Endothelial cell of umbilical vein (primary cell): ENCODE measurements around the gene PDE1C. TPM values are rescaled to one million over a fixed set of nuclear protein-coding genes. Genes with fewer than 3 reads are reported as not detected.

Experiments
- BruUV-seq: library from RNA; stranded (reverse); fragments of 400-500 nt; replicated peaks from 2 replicates; lab custom pipeline; 2021; lab: Mats Ljungman, UMichigan
- CTCF ChIA-PET: fragments of 300-600, 350-600 bp; sonication (Branson Sonifier 250); formaldehyde crosslinking; loops from one replicate; lab custom pipeline; 2021; ENCODE audit warnings: antibody characterized with exemption, inconsistent platforms; lab: Charles Lee
- POLR2A ChIA-PET: fragments of 300-600, 350-600 bp; sonication (Branson Sonifier 250); formaldehyde crosslinking; loops from one replicate; lab custom pipeline; 2021; ENCODE audit warnings: antibody characterized with exemption, inconsistent platforms; lab: Charles Lee
- DNase-seq: peaks from one replicate; pipeline ENCODE4 v3.0.0-alpha.2; 2011; ENCODE audit warnings: low read depth, low spot score
- FAIRE-seq: peaks from 2 replicates; lab custom pipeline; 2011; peaks lifted over from hg19 to GRCh38; lab: Jason Lieb, UNC
- H2AFZ ChIP-seq: 2 replicates; pipeline ENCODE4 v1.6.0; 2012; ENCODE audit warnings: low read depth, low read length, control low read depth, inconsistent platforms
- H3K27ac ChIP-seq: 2 replicates; pipeline ENCODE4 v1.5.1; 2011; ENCODE audit warnings: low read depth, mild to moderate bottlenecking, control low read depth, low read length, moderate library complexity; ENCODE audit not compliant: insufficient read depth
- H3K27me3 ChIP-seq, 2 experiments: 2 replicates each; pipeline versions ENCODE4 v1.6.0 to v1.6.1; 2011; ENCODE audit warnings: low read length in 2 of 2, mixed read lengths in 1 of 2; ENCODE audit not compliant: control insufficient read depth in 2 of 2, insufficient read depth in 2 of 2
- H3K36me3 ChIP-seq, 2 experiments: 2 replicates in 1 of 2; 3 replicates in 1 of 2; pipeline ENCODE4 v1.5.1; 2011; ENCODE audit warnings: low read length in 2 of 2, mild to moderate bottlenecking in 1 of 2, moderate library complexity in 1 of 2; ENCODE audit not compliant: control insufficient read depth in 2 of 2, insufficient read depth in 2 of 2; ENCODE audit errors: extremely low read depth in 1 of 2
- H3K4me1 ChIP-seq: 3 replicates; pipeline ENCODE4 v1.5.1; 2011; ENCODE audit warnings: mild to moderate bottlenecking, low read length; ENCODE audit not compliant: control insufficient read depth, insufficient read depth; ENCODE audit errors: extremely low read depth
- H3K4me2 ChIP-seq: 2 replicates; pipeline ENCODE4 v1.6.1; 2011; ENCODE audit warnings: low read length, control low read depth, mixed read lengths; ENCODE audit not compliant: insufficient read depth
- H3K4me3 ChIP-seq, 3 experiments: fragments of 200-600 bp in 1 of 3; sonication (generic), shearing (Covaris generic) in 1 of 3; replicated peaks in 1 of 3; 2 replicates each; pipeline ENCODE4 v1.5.1; 2011 to 2016; ENCODE audit warnings: control low read depth in 3 of 3, low read length in 3 of 3, mild to moderate bottlenecking in 2 of 3, inconsistent platforms in 1 of 3, low read depth in 1 of 3, moderate library complexity in 1 of 3; ENCODE audit not compliant: insufficient read depth in 1 of 3
- H3K79me2 ChIP-seq: 2 replicates; pipeline ENCODE4 v1.6.0; 2012; ENCODE audit warnings: low read length, inconsistent platforms; ENCODE audit not compliant: control insufficient read depth, insufficient read depth
- H3K9ac ChIP-seq: replicated peaks from 2 replicates; pipeline ENCODE3; 2011; ENCODE audit warnings: low read length, control low read depth; ENCODE audit not compliant: insufficient read depth; ENCODE audit errors: extremely low read depth
- H3K9me1 ChIP-seq: replicated peaks from 3 replicates; pipeline ENCODE4 v1.6.0; 2011; ENCODE audit warnings: mild to moderate bottlenecking, low read length; ENCODE audit not compliant: control insufficient read depth, insufficient read depth; ENCODE audit errors: extremely low read depth
- H3K9me3 ChIP-seq: replicated peaks from 2 replicates; pipeline ENCODE4 v1.5.1; 2012; ENCODE audit warnings: low read length, inconsistent platforms; ENCODE audit not compliant: control insufficient read depth, insufficient read depth
- H4K20me1 ChIP-seq: replicated peaks from 2 replicates; pipeline ENCODE3; 2011; ENCODE audit warnings: mild to moderate bottlenecking, low read length; ENCODE audit not compliant: control insufficient read depth, insufficient read depth; ENCODE audit errors: extremely low read depth
- EZH2 ChIP-seq: IDR thresholded peaks from 2 replicates; pipeline ENCODE4 v1.6.1; 2012; ENCODE audit warnings: borderline replicate concordance, low read depth, mild to moderate bottlenecking, moderate library complexity, low read length, inconsistent platforms; ENCODE audit not compliant: severe bottlenecking
- FOS ChIP-seq: IDR thresholded peaks from 2 replicates; pipeline ENCODE4 v1.6.1; 2011; ENCODE audit warnings: mild to moderate bottlenecking, low read length, moderate library complexity, borderline replicate concordance; ENCODE audit not compliant: insufficient read depth
- GATA2 ChIP-seq: IDR thresholded peaks from 2 replicates; pipeline ENCODE4 v1.7.0; 2011; ENCODE audit warnings: low read depth, mild to moderate bottlenecking, moderate library complexity, mixed read lengths, low read length; ENCODE audit not compliant: insufficient read length, insufficient read depth
- MYC ChIP-seq: IDR thresholded peaks from one replicate; pipeline ENCODE4 v1.6.1; 2011; ENCODE audit warnings: mild to moderate bottlenecking, low read depth, low read length
- POLR2A ChIP-seq: IDR thresholded peaks from 2 replicates; pipeline ENCODE4 v1.6.1; 2012; ENCODE audit warnings: low read depth, mild to moderate bottlenecking, control low read depth, low read length
- POLR2AphosphoS5 ChIP-seq: IDR thresholded peaks from 2 replicates; pipeline ENCODE4 v1.6.1; 2012; ENCODE audit warnings: low read depth, mild to moderate bottlenecking, control low read depth, low read length, moderate library complexity; ENCODE audit not compliant: insufficient read depth
- dilution Hi-C: fragments of 300-500 bp; cut with MboI; formaldehyde crosslinking; loops from one replicate; pipeline ENCODE4 v1.15.0; 2019; ENCODE audit warnings: low sequenced_read_pairs; ENCODE audit not compliant: extremely low pct_ligation_motif_present
- intact Hi-C: fragments of 100-400 bp; cut with micrococcal nuclease; formaldehyde crosslinking; loops from one replicate; pipeline ENCODE4 v1.10.0; 2022
- polyA plus RNA-seq, 4 experiments: library from polyadenylated mRNA; depleted of rRNA in 3 of 4; stranded (reverse) in 3 of 4; unstranded in 1 of 4; fragments of >200 nt; gene quantifications; 2 replicates each; pipeline versions ENCODE4 v1.2.1 to v1.2.3, GENCODE V29; 2011 to 2012; ENCODE audit warnings: missing spikeins in 1 of 4
- total RNA-seq: library from RNA; stranded (reverse); gene quantifications from 2 replicates; pipeline ENCODE4 v1.2.3, GENCODE V29; 2021
- TF ChIP-seq, protein P1 (sequence below), 2 donors: IDR thresholded peaks; 1 replicate in 1 of 2; 2 replicates in 1 of 2; pipeline ENCODE4 v1.5.1; 2011; ENCODE audit warnings: low read length in 2 of 2, mild to moderate bottlenecking in 2 of 2, moderate library complexity in 2 of 2, control low read depth in 1 of 2, inconsistent platforms in 1 of 2, low read depth in 1 of 2; ENCODE audit not compliant: insufficient read depth in 1 of 2; ENCODE audit errors: extremely low read depth in 1 of 2
- TF ChIP-seq, protein P2 (sequence below): IDR thresholded peaks from 2 replicates; pipeline ENCODE4 v1.6.1; 2011; ENCODE audit not compliant: insufficient read depth, insufficient read length

PDE1C gene
- total and polyA plus RNA-seq, 2 donors (not counting 3 experiments of a cell fraction or from before 2014, with no cell fraction given) = 0.90 to 3.1 TPM

DNA sequence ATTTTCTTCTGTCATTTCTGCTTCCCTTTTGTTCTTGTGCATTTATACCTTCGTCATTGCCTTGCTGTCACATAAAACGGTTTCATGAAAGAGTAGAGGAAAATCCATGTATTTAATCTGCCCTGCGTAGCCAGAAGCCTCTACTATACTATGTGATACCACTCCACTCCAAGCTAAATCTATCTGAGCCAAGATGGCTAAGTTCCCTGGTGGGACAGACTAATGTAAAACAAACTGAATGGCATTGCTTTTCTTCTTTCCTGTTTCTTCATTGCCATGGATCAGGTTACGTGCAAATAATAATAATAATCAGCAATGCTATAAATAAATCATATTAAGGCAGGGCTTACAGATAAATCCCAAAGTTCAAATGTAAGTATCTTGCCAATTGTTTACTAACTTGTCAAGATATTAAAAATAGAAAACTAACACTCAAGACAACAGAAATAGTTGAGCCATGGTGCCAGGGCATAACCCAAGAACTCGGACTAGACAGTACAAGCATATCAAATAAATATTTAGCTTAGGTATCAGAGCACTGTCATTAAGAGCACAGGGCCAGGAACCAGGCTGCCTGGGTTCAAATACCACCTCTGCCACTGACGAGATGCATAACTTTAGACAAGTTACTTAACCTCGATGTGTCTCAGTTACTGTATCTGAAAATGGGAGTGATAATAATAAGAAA lies 151.4 kb downstream of the PDE1C start:
- no peak overlapping the region for H3K9ac ChIP-seq
- ChIA-PET CTCF (interaction anchor here (1.5 kb wide), 1 partner anchor 18 kb away, joined by 3 read pairs; no protein-coding TSS in a partner anchor), POLR2A (no interaction called here)
- intact Hi-C loops (no loop called here), dilution Hi-C loops (no loop called here)
- no peaks in the 10 kb centered on the region for H4K20me1 ChIP-seq
- TF ChIP-seq, protein P1, sequence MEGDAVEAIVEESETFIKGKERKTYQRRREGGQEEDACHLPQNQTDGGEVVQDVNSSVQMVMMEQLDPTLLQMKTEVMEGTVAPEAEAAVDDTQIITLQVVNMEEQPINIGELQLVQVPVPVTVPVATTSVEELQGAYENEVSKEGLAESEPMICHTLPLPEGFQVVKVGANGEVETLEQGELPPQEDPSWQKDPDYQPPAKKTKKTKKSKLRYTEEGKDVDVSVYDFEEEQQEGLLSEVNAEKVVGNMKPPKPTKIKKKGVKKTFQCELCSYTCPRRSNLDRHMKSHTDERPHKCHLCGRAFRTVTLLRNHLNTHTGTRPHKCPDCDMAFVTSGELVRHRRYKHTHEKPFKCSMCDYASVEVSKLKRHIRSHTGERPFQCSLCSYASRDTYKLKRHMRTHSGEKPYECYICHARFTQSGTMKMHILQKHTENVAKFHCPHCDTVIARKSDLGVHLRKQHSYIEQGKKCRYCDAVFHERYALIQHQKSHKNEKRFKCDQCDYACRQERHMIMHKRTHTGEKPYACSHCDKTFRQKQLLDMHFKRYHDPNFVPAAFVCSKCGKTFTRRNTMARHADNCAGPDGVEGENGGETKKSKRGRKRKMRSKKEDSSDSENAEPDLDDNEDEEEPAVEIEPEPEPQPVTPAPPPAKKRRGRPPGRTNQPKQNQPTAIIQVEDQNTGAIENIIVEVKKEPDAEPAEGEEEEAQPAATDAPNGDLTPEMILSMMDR (IDR thresholded peaks at IDR 0.05; ENCODE audit: extremely low read depth in 1 of 2, insufficient read depth in 1 of 2, low read depth in 1 of 2, low read length in 2 of 2) = no peak
- no peak for TF ChIP-seq POLR2A
- TF ChIP-seq, protein P2, sequence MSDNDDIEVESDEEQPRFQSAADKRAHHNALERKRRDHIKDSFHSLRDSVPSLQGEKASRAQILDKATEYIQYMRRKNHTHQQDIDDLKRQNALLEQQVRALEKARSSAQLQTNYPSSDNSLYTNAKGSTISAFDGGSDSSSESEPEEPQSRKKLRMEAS = no peak
- TF ChIP-seq MYC = no peak
- TF ChIP-seq GATA2 = no peak
- no peak for TF ChIP-seq POLR2AphosphoS5
- TF ChIP-seq EZH2 = no peak
- TF ChIP-seq FOS = no peak
- no peaks in the 10 kb centered on the region for H3K9me3 ChIP-seq
- H3K27ac ChIP-seq = no peak overlapping the region
- FAIRE-seq (no peak), DNase-seq (no peak)
- no peaks in the 10 kb centered on the region for H3K4me1 ChIP-seq
- no peak overlapping the region for H3K4me2 ChIP-seq
- H3K79me2 ChIP-seq = no peaks in the 10 kb centered on the region
- H3K36me3 ChIP-seq = no peaks in the 10 kb centered on the region
- BruUV-seq = no TSS peak
- no peak overlapping the region for H2AFZ ChIP-seq
- no peaks in the 10 kb centered on the region for H3K27me3 ChIP-seq
- no peak overlapping the region for H3K4me3 ChIP-seq
- H3K9me1 ChIP-seq = no peaks in the 10 kb centered on the region
